Kidney epithelial cell (primary cell): ENCODE results near the gene DDC. TPM values are rescaled to one million over a fixed set of nuclear protein-coding genes. Genes with fewer than 3 reads are reported as not detected.

Experiments used
- DNase-seq: peaks from one replicate; pipeline ENCODE4 v3.0.0-alpha.2; 2010; ENCODE audit warnings: low read depth
- H3K27me3 ChIP-seq: 2 replicates; pipeline ENCODE4 v1.6.0; 2011; ENCODE audit warnings: low read length; ENCODE audit not compliant: control insufficient read depth, insufficient read depth
- H3K36me3 ChIP-seq: 2 replicates; pipeline ENCODE4 v1.5.1; 2011; ENCODE audit warnings: low read length; ENCODE audit not compliant: control insufficient read depth, insufficient read depth
- H3K4me3 ChIP-seq: 2 replicates; pipeline ENCODE4 v1.5.1; 2011; ENCODE audit warnings: low read depth, mild to moderate bottlenecking, control low read depth, low read length
- total RNA-seq: library from RNA; depleted of rRNA; stranded (reverse); fragments of >200 nt; gene quantifications from 2 replicates; pipeline ENCODE4 v1.2.3, GENCODE V29; 2015
- TF ChIP-seq, protein P1 (sequence below): IDR thresholded peaks from 2 replicates; pipeline ENCODE4 v1.5.1; 2011; ENCODE audit warnings: mild to moderate bottlenecking, moderate library complexity, low read length, control low read depth, inconsistent platforms; ENCODE audit not compliant: insufficient read depth, poor library complexity, severe bottlenecking

Gene DDC
- total RNA-seq, 1 donor from 2014 or later: not detected

DNA sequence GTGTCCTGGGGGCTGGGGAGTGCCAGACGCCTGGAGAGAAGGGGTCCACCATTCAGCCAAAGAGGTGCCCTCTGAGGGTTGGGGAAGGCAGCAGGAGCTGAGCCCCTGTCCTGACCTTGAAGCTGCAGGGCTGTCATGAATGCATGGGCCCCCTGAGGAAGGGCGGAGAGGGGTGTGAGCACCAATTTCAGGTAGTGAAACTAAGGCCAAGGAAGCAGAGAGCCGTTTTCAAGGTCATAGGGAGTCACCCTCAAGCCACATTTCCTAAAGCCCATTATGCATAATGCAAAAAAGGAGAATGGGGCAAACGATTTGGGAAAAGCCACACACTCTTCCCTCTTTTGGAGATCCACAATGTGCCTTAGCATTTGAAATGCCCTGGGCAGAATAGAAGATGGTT is 152.2 kb downstream of the DDC start:
- no peak for DNase-seq
- Histone ChIP-seq H3K4me3 (no peak overlapping the region), H3K36me3 (no peaks in the 10 kb centered on the region), H3K27me3 (no peaks in the 10 kb centered on the region)
- TF ChIP-seq, protein P1, sequence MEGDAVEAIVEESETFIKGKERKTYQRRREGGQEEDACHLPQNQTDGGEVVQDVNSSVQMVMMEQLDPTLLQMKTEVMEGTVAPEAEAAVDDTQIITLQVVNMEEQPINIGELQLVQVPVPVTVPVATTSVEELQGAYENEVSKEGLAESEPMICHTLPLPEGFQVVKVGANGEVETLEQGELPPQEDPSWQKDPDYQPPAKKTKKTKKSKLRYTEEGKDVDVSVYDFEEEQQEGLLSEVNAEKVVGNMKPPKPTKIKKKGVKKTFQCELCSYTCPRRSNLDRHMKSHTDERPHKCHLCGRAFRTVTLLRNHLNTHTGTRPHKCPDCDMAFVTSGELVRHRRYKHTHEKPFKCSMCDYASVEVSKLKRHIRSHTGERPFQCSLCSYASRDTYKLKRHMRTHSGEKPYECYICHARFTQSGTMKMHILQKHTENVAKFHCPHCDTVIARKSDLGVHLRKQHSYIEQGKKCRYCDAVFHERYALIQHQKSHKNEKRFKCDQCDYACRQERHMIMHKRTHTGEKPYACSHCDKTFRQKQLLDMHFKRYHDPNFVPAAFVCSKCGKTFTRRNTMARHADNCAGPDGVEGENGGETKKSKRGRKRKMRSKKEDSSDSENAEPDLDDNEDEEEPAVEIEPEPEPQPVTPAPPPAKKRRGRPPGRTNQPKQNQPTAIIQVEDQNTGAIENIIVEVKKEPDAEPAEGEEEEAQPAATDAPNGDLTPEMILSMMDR: no peak

DNA sequence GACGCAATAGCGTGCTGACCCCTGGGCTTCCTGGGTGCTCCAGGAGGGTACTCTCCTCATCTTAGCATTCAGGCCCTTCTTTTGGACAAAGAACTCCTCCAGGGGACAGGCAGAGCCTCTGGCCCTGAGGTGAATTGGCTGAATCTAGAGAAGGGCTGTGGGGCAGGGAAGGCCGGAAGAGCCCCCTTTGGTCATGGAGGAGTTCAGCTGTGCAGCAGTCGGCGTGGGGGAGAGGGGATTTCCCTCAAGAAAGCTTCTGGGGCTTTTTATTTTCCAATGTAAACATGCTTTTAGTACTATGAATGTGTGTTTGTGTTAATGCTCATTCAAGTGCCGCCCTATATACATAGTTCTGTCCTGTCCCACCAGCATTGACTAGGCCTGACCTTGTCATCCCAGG is 153.9 kb downstream of the DDC start:
- no peak overlapping the region for H3K4me3 ChIP-seq
- TF ChIP-seq, protein P1: no peak
- peaks cover 3% of the 10 kb centered on the region for H3K27me3 ChIP-seq
- DNase-seq: no peak
- H3K36me3 ChIP-seq: no peaks in the 10 kb centered on the region

DNA sequence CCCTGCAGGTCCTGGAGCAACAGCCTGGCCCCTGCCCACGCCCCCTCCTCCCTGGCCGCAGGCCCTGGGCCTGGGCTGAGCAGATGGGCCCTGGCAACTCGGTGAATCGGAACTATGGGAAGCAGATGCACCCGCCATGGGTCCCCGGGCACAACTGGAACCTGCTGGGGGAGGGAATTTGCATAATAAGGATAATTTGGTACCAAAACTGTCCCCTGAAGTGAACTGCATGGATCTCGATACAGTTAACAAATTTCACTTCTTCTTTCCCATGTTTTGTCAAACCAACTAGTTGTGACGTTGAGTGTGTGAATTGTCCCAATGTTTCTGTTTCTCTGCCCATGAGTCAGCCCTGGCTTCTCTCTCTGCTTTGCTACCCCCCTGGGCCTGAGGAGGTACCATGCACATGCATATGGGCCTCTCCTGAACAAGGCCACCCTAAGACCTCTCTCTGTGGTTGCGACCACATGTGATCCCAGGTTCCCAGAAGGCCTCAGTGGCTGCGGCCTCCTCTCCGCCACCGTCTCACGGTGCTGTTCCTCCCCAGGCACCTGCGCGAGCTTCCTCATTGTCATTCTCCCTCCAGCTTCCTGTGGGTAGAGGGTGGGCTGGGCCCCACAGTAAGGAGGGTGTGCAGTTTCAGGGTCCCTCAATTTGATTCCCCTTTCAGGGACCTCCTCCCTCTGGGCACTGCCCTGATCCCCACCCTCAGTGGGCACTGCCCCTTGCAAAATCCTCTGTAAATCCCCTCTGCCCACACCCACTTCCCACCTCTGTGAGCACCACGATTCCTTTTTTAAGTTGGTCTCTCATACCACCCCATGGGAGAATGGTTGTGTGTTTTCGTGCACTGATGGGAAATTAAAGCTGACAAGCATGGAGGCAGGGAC is 155.1 kb downstream of the DDC start:
- TF ChIP-seq, protein P1: no peak
- H3K27me3 ChIP-seq: peaks cover 3% of the 10 kb centered on the region
- DNase-seq: no peak
- no peak overlapping the region for H3K4me3 ChIP-seq
- no peaks in the 10 kb centered on the region for H3K36me3 ChIP-seq

Other genes starting within 250 kb of the DDC start
- 17.0 and 27.5 TPM in 2 replicates for gene FIGNL1, start 115.1 kb downstream of the DDC start, total RNA-seq
- gene GRB10, start 217.5 kb upstream of the DDC start, total RNA-seq: 86.3 and 90.6 TPM in 2 replicates